Left lung (tissue), 10 donors: Measurements from ENCODE around the gene OXCT1. TPM values are rescaled to one million over a fixed set of nuclear protein-coding genes. Genes with fewer than 3 reads are reported as not detected.

Experiments
- ATAC-seq: fragments of 200-7000 bp; cut with Tn5 transposase; one replicate; pipeline ENCODE4 v1.9.1; 2020; ENCODE audit warnings: moderate library complexity
- DNase-seq, 4 donors: peaks; one replicate each; pipeline ENCODE4 v3.0.0-alpha.2; 2013 to 2020
- H3K27ac ChIP-seq, 2 donors: fragments of 200-600 bp; sonication (generic) in 1 of 2; one replicate each; pipeline versions ENCODE4 v1.5.0 to v1.8.0; 2020 to 2021
- H3K27me3 ChIP-seq, 2 donors: fragments of 200-600 bp; sonication (generic) in 1 of 2; one replicate each; pipeline versions ENCODE4 v1.5.0 to v1.8.0; 2020 to 2021
- H3K36me3 ChIP-seq, 2 donors: fragments of 200-600 bp; sonication (generic) in 1 of 2; one replicate each; pipeline versions ENCODE4 v1.5.0 to v1.8.0; 2020 to 2021
- H3K4me1 ChIP-seq, 2 donors: fragments of 200-600 bp; one replicate each; pipeline ENCODE4 v1.8.0; 2021
- H3K4me3 ChIP-seq, 2 donors: fragments of 200-600 bp; sonication (generic) in 1 of 2; one replicate each; pipeline versions ENCODE4 v1.5.0 to v1.8.0; 2020 to 2021; ENCODE audit warnings: mild to moderate bottlenecking in 1 of 2
- H3K9me3 ChIP-seq, 2 donors: fragments of 200-600 bp; sonication (generic) in 1 of 2; one replicate each; pipeline versions ENCODE4 v1.5.0 to v1.8.0; 2020 to 2021
- CTCF ChIP-seq, 2 donors: fragments of 200-600 bp; sonication (generic) in 1 of 2; IDR thresholded peaks; one replicate each; pipeline versions ENCODE4 v1.5.0 to v1.8.0; 2021; ENCODE audit warnings: antibody characterized with exemption in 2 of 2
- intact Hi-C, 2 donors: fragments of 100-400 bp; cut with DNase I; formaldehyde crosslinking; loops; one replicate each; pipeline versions ENCODE4 v1.11.2 to v1.14.2; 2022
- polyA plus RNA-seq, 6 donors: library from polyadenylated mRNA; unstranded; fragments of 120-200 nt; gene quantifications; one replicate each; pipeline ENCODE4 v1.2.1, GENCODE V29; 2013; ENCODE audit not compliant: insufficient read length in 6 of 6
- total RNA-seq, 2 donors: library from RNA; stranded (reverse); fragmentation: NEBNext Ultra II Directional; extraction: Animal tissue kit (Norgen Biotek cat#: 25700); gene quantifications; one replicate each; pipeline ENCODE4 v1.2.1, GENCODE V29; 2021
- donor health status: DM: no; HTN: yes; CAD: no.
- donor health status: DM: no; HTN: no; CAD: no.

OXCT1 gene
- total and polyA plus RNA-seq, 8 donors, result 20.5 to 27.3 (median 23.4) TPM

- Histone ChIP-seq H3K9me3 (no peaks in the 10 kb centered on the region), H3K27ac (no peak overlapping the region), H3K27me3 (no peaks in the 10 kb centered on the region), H3K4me1 (peaks cover 0 to 4% of the 10 kb centered on the region in 2 donors), H3K36me3 (peaks cover 0 to 4% of the 10 kb centered on the region in 2 donors), H3K4me3 (no peak overlapping the region)
- ATAC-seq (no peak), DNase-seq (peak in 1 of 4 donors; percentile 59)
- intact Hi-C loops, result no loop called here
- TF ChIP-seq CTCF (IDR thresholded peaks at IDR 0.05), result no peak
These were observed 81.3 kb downstream of the OXCT1 start for GRCh38 chr5:41788941-41789368.

- Histone ChIP-seq H3K4me3 (no peak overlapping the region), H3K27me3 (no peaks in the 10 kb centered on the region), H3K9me3 (no peaks in the 10 kb centered on the region), H3K4me1 (peaks cover 0 to 4% of the 10 kb centered on the region in 2 donors), H3K36me3 (peaks cover 0 to 4% of the 10 kb centered on the region in 2 donors), H3K27ac (no peak overlapping the region)
- ATAC-seq, result no peak
- no peak for DNase-seq
- intact Hi-C loops, result no loop called here
- no peak for TF ChIP-seq CTCF (IDR thresholded peaks at IDR 0.05)
These were observed 83.0 kb downstream of the OXCT1 start for GRCh38 chr5:41787265-41787664.

- no peak for TF ChIP-seq CTCF (IDR thresholded peaks at IDR 0.05)
- Histone ChIP-seq H3K36me3 (no peaks in the 10 kb centered on the region), H3K27ac (no peak overlapping the region), H3K4me3 (no peak overlapping the region), H3K27me3 (no peaks in the 10 kb centered on the region), H3K4me1 (peaks cover 0 to 4% of the 10 kb centered on the region in 2 donors), H3K9me3 (no peaks in the 10 kb centered on the region)
- intact Hi-C loops, result no loop called here
- ATAC-seq, result no peak
- no peak for DNase-seq
These were observed 85.2 kb downstream of the OXCT1 start for GRCh38 chr5:41785061-41785460.

GRCh38 chr5:41778410-41778809 lies 91.8 kb downstream of the OXCT1 start:
- no peak for ATAC-seq

GRCh38 chr5:41776435-41776834 lies 93.8 kb downstream of the OXCT1 start:
- Histone ChIP-seq H3K4me3 (no peak overlapping the region), H3K4me1 (no peaks in the 10 kb centered on the region), H3K27ac (no peak overlapping the region), H3K27me3 (no peaks in the 10 kb centered on the region), H3K36me3 (no peaks in the 10 kb centered on the region), H3K9me3 (no peaks in the 10 kb centered on the region)
- DNase-seq, result no peak
- intact Hi-C loops, result no loop called here
- TF ChIP-seq CTCF (IDR thresholded peaks at IDR 0.05), result no peak
- no peak for ATAC-seq

More at GRCh38 chr5:41778410-41778809, 91.8 kb downstream of the OXCT1 start:
- Histone ChIP-seq H3K27ac (no peak overlapping the region), H3K4me3 (no peak overlapping the region), H3K36me3 (no peaks in the 10 kb centered on the region), H3K27me3 (no peaks in the 10 kb centered on the region), H3K4me1 (no peaks in the 10 kb centered on the region), H3K9me3 (no peaks in the 10 kb centered on the region)
- intact Hi-C loops, result no loop called here
- DNase-seq, result no peak
- no peak for TF ChIP-seq CTCF (IDR thresholded peaks at IDR 0.05)
